SK-N-SH treated with all-trans-retinoic acid at 6 μM for 48 hours (cell line): ENCODE data around the gene CCDC188.

ENCODE experiments used
- ATAC-seq: fragments of 200-7000 bp; cut with Tn5 transposase; 3 replicates; pipeline ENCODE4 v1.9.1; 2020; ENCODE audit warnings: mild to moderate bottlenecking, moderate library complexity
- ARNTL ChIP-seq: fragments of 450-650 bp; formaldehyde crosslinking; IDR thresholded peaks from 2 replicates; pipeline ENCODE4 v1.5.0; 2020; ENCODE audit warnings: low read depth, mild to moderate bottlenecking, moderate library complexity, borderline replicate concordance
- BACH2 ChIP-seq: fragments of 250-450 bp; sonication (Bioruptor Pico); IDR thresholded peaks from 2 replicates; pipeline ENCODE4 v1.9.0; 2021; ENCODE audit warnings: mild to moderate bottlenecking, borderline replicate concordance
- CREB5 ChIP-seq: fragments of 250-450 bp; sonication (Bioruptor Pico); IDR thresholded peaks from 2 replicates; pipeline ENCODE4 v1.5.1; 2020; ENCODE audit warnings: low read depth, mild to moderate bottlenecking, moderate library complexity
- CSDC2 ChIP-seq: fragments of 250-450 bp; sonication (Bioruptor Pico); IDR thresholded peaks from 2 replicates; pipeline ENCODE4 v1.5.0; 2020; ENCODE audit warnings: mild to moderate bottlenecking, moderate library complexity
- CSRNP3 ChIP-seq: fragments of 250-450 bp; sonication (Bioruptor Pico); IDR thresholded peaks from 2 replicates; pipeline ENCODE4 v1.5.1; 2021; ENCODE audit warnings: mild to moderate bottlenecking, moderate library complexity
- ESRRG ChIP-seq: fragments of 250-450 bp; sonication (Bioruptor Pico); IDR thresholded peaks from 2 replicates; pipeline ENCODE4 v1.6.1; 2021; ENCODE audit warnings: mild to moderate bottlenecking
- GLIS3 ChIP-seq: fragments of 250-450 bp; sonication (Bioruptor Pico); IDR thresholded peaks from 2 replicates; pipeline ENCODE4 v1.5.0; 2020; ENCODE audit warnings: mild to moderate bottlenecking, moderate library complexity
- ISL1 ChIP-seq: fragments of 250-450 bp; sonication (Bioruptor Pico); IDR thresholded peaks from 2 replicates; pipeline ENCODE4 v2.1.2; 2022; ENCODE audit warnings: mild to moderate bottlenecking, moderate library complexity
- OSR1 ChIP-seq: fragments of 250-450 bp; sonication (Bioruptor Pico); IDR thresholded peaks from 2 replicates; pipeline ENCODE4 v1.8.0; 2022; ENCODE audit warnings: moderate library complexity, mild to moderate bottlenecking, inconsistent platforms
- PATZ1 ChIP-seq: fragments of 250-450 bp; sonication (Bioruptor Pico); IDR thresholded peaks from 2 replicates; pipeline ENCODE4 v1.8.0; 2020; ENCODE audit warnings: mild to moderate bottlenecking, moderate library complexity, borderline replicate concordance
- PPARA ChIP-seq: fragments of 250-450 bp; sonication (Bioruptor Pico); IDR thresholded peaks from 2 replicates; pipeline ENCODE4 v1.5.0; 2020; ENCODE audit warnings: mild to moderate bottlenecking, borderline replicate concordance
- RARB ChIP-seq: fragments of 250-450 bp; sonication (Bioruptor Pico); IDR thresholded peaks from 2 replicates; pipeline ENCODE4 v1.8.0; 2021; ENCODE audit warnings: mild to moderate bottlenecking, moderate library complexity
- SNAI2 ChIP-seq: fragments of 250-450 bp; sonication (Bioruptor Pico); IDR thresholded peaks from 2 replicates; pipeline ENCODE4 v1.5.0; 2020; ENCODE audit warnings: mild to moderate bottlenecking, moderate library complexity
- TCF4 ChIP-seq: fragments of 250-450 bp; sonication (Bioruptor Pico); IDR thresholded peaks from 2 replicates; pipeline ENCODE4 v1.8.0; 2021; ENCODE audit warnings: mild to moderate bottlenecking, moderate library complexity, borderline replicate concordance
- TSHZ2 ChIP-seq: fragments of 250-450 bp; sonication (Bioruptor Pico); IDR thresholded peaks from 2 replicates; pipeline ENCODE4 v1.5.0; 2020; ENCODE audit warnings: mild to moderate bottlenecking, moderate library complexity
- ZC3H10 ChIP-seq: fragments of 250-450 bp; sonication (Bioruptor Pico); IDR thresholded peaks from 2 replicates; pipeline ENCODE4 v1.5.1; 2021; ENCODE audit warnings: mild to moderate bottlenecking, moderate library complexity
- ZFP3 ChIP-seq: fragments of 250-450 bp; sonication (Bioruptor Pico); IDR thresholded peaks from 2 replicates; pipeline ENCODE4 v1.5.0; 2020; ENCODE audit warnings: mild to moderate bottlenecking, moderate library complexity
- ZFP30 ChIP-seq: fragments of 450-650 bp; formaldehyde crosslinking; IDR thresholded peaks from 2 replicates; pipeline ENCODE4 v1.5.0; 2022; ENCODE audit warnings: mild to moderate bottlenecking, moderate library complexity
- ZNF565 ChIP-seq: fragments of 450-650 bp; formaldehyde crosslinking; conservative IDR thresholded peaks from 2 replicates; pipeline ENCODE4 v1.5.0; 2020; ENCODE audit warnings: low read depth, mild to moderate bottlenecking, moderate library complexity
- ZNF8 ChIP-seq: fragments of 450-650 bp; formaldehyde crosslinking; IDR thresholded peaks from 2 replicates; pipeline ENCODE4 v1.5.0; 2020; ENCODE audit warnings: mild to moderate bottlenecking, moderate library complexity

CCDC188 gene

GRCh38 chr22:20165421-20165820 is 14.6 kb upstream of the CCDC188 start:
- ATAC-seq, result no peak

GRCh38 chr22:20164863-20165262 is 14.0 kb upstream of the CCDC188 start:
- no peak; the same call in 2 of the 3 replicates for ATAC-seq
- TF ChIP-seq ZNF8 (CRISPR knock-in tag), result no peak
- no peak for TF ChIP-seq SNAI2 (CRISPR knock-in tag)
- no peak for TF ChIP-seq RARB (CRISPR knock-in tag)
- no peak for TF ChIP-seq TSHZ2 (CRISPR knock-in tag)
- no peak for TF ChIP-seq OSR1 (CRISPR knock-in tag)
- TF ChIP-seq GLIS3 (CRISPR knock-in tag), result no peak
- TF ChIP-seq BACH2, result no peak
- TF ChIP-seq PATZ1 (CRISPR knock-in tag), result no peak
- TF ChIP-seq ARNTL, result no peak
- no peak for TF ChIP-seq TCF4 (CRISPR knock-in tag)
- no peak for TF ChIP-seq ZFP3
- TF ChIP-seq ZNF565 (CRISPR knock-in tag), result no peak
- no peak for TF ChIP-seq CSRNP3
- no peak for TF ChIP-seq ISL1 (CRISPR knock-in tag)

More at GRCh38 chr22:20165421-20165820, 14.6 kb upstream of the CCDC188 start:
- TF ChIP-seq ZNF8 (CRISPR knock-in tag) (no peak), BACH2 (no peak), ISL1 (CRISPR knock-in tag) (no peak), CSDC2 (CRISPR knock-in tag) (no peak), ARNTL (no peak), TCF4 (CRISPR knock-in tag) (no peak), ZFP30 (CRISPR knock-in tag) (no peak), TSHZ2 (CRISPR knock-in tag) (no peak), PPARA (CRISPR knock-in tag) (no peak)
- TF ChIP-seq, all 23 proteins: peak for 0

- ATAC-seq, result no peak
- TF ChIP-seq TSHZ2 (CRISPR knock-in tag) (no peak), CREB5 (no peak), PATZ1 (CRISPR knock-in tag) (no peak), ESRRG (CRISPR knock-in tag) (no peak), ISL1 (CRISPR knock-in tag) (no peak), ZFP30 (CRISPR knock-in tag) (no peak), PPARA (CRISPR knock-in tag) (no peak), BACH2 (no peak), ZNF8 (CRISPR knock-in tag) (no peak), CSRNP3 (no peak), ZC3H10 (CRISPR knock-in tag) (no peak), TCF4 (CRISPR knock-in tag) (no peak), ZFP3 (no peak)
Measured at GRCh38 chr22:20160041-20160440, 9.2 kb upstream of the CCDC188 start.
